ENCODE measurements around the gene DENND1A. TPM values are rescaled to one million over a fixed set of nuclear protein-coding genes. Genes with fewer than 3 reads are reported as not detected.

Gene DENND1A
- total RNA-seq, 1 donor from 2014 or later = 15.4 TPM

DNA sequence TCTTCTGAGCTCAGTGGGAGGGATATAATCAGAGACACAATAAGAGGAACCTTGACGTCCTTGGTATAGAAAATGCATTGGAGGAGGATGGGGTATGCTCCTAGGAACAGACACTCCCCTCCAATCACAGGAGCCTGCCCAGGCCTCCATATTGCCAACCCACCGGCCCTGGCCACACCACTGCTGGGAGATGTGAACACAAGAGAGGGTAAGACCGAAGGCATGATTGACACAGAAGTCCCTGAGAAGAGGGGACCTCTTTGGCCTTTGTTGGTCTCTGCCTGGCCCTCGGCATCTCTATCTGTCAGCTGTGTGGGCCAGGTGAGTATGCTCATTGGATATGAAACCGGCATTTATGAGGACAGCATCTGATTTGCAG lies 511.9 kb downstream of the DENND1A start:
- no peak for ATAC-seq
- H3K27me3 ChIP-seq = no peaks in the 10 kb centered on the region
- TF ChIP-seq, protein P1, sequence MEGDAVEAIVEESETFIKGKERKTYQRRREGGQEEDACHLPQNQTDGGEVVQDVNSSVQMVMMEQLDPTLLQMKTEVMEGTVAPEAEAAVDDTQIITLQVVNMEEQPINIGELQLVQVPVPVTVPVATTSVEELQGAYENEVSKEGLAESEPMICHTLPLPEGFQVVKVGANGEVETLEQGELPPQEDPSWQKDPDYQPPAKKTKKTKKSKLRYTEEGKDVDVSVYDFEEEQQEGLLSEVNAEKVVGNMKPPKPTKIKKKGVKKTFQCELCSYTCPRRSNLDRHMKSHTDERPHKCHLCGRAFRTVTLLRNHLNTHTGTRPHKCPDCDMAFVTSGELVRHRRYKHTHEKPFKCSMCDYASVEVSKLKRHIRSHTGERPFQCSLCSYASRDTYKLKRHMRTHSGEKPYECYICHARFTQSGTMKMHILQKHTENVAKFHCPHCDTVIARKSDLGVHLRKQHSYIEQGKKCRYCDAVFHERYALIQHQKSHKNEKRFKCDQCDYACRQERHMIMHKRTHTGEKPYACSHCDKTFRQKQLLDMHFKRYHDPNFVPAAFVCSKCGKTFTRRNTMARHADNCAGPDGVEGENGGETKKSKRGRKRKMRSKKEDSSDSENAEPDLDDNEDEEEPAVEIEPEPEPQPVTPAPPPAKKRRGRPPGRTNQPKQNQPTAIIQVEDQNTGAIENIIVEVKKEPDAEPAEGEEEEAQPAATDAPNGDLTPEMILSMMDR (IDR thresholded peaks at IDR 0.05) = no peak
- H3K4me1 ChIP-seq = no peaks in the 10 kb centered on the region
- H3K36me3 ChIP-seq = no peaks in the 10 kb centered on the region
- no peak overlapping the region for H3K27ac ChIP-seq
- peak; percentile 17 for DNase-seq
- H3K9me3 ChIP-seq = no peaks in the 10 kb centered on the region
- no peak overlapping the region for H3K4me3 ChIP-seq
- intact Hi-C loops (cut with DNase I) = no loop called here

DNA sequence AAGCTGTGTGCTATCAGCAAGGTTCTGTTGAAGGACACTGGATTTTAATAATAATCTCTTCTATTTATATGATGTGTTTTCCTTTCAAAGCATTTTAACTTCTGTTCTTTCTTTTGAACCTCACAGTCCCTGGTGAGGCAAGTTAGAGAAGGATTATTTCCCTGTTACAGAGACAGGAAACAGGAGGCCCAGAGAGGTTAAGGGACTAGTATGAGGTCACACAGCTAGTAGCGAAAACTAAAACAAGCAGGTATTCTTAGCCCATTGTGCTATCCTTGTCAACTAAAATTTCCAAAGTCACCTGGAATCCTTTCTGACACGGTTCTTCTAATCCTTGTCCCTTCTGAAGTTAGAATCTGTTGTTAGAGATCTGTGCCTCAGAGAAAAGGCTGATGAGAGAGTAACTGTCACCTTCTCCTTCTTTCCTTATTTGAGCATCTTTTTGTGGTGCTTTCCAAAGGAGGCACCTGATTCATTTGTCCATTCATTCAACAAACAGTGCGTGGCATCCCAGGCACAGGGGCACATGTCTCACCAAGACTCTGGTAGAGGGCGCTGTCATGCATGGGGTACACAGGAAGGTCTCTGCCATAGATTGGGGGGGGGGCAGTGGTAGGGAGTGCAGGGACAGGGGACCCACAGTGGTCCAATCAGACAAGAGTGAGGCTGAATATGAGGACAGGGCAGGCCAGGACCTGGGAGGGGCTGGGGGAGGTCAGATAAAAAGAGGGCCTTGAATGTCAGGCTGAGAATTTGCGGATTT lies 512.5 kb downstream of the DENND1A start:
- ATAC-seq (no peak), DNase-seq (peak; percentile 12)
- Histone ChIP-seq H3K27ac (no peak overlapping the region), H3K4me1 (no peaks in the 10 kb centered on the region), H3K9me3 (no peaks in the 10 kb centered on the region), H3K4me3 (no peak overlapping the region), H3K36me3 (no peaks in the 10 kb centered on the region), H3K27me3 (no peaks in the 10 kb centered on the region)
- TF ChIP-seq, protein P1 (IDR thresholded peaks at IDR 0.05) = no peak
- intact Hi-C loops (cut with DNase I) = no loop called here

DNA sequence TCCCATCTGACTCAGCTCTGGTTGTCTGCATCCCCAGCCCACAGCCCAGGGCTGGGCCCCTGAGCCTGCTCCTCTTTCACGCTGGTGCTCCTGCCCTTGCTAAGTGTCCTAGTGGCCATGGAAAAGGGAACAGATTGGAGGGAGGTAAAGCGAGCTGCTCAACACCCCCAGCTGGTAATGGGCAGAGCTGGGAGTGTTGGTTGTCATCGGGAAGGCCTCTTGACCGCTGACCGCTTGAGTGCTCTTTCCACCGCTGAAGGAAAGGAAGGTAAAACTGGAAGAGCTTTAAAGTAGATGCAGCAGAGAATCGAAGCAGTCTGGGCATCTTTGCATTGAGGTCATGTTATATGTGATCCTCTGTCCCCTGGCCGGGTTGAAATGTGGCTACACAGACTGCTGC lies 513.8 kb downstream of the DENND1A start:
- H3K9me3 ChIP-seq = no peaks in the 10 kb centered on the region

DNA sequence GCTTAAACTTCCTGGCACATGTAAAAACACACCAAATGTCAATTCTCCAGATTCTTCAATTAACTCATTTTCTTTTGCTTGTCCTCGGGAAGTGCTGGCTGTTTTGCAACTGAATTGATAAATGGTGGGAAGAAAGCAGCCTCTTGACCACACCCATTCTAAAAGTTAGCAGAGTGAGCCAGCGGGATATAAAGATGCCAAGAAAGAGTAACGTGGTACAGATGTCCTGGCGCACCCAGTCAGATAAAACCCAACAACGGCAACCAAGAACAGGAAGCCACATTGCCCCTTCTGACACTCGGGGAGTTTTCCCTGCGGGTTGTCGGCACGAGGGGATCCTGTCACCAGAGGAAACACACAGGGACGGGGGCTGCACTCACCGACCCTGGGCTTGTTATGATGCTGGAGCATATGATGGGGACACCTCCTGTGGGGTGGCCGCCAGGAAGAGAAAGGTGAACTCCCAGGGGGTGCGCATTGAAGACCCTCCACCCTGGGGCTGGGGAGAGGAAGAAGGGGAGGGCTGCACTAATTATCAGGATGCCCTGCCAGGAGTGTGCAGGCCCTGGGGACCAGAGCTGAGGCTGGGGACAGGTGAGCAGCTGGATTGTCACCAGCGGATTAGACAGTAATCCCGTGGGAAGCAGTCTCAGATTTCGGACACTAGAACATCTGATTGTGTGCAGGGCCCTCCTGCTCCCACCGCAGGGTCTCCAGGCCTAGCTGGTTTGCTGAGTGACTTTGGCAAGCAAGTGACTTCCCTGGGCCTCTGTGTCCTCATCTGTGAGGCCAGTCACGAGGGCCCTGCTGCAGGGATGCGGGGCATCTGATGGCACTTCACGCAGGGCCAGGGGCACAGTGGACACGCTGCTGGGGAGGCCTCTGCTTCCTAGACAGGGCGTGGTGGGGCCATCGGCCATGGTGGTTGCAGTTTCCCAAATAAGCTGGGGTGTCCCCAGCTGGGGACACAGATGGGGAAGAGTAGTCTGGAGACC lies 514.7 kb downstream of the DENND1A start:
- intact Hi-C loops (cut with DNase I) = no loop called here
- H3K4me3 ChIP-seq = no peak overlapping the region
- H3K4me1 ChIP-seq = no peaks in the 10 kb centered on the region
- DNase-seq = no peak
- no peak overlapping the region for H3K27ac ChIP-seq
- H3K36me3 ChIP-seq = no peaks in the 10 kb centered on the region
- TF ChIP-seq, protein P1 (IDR thresholded peaks at IDR 0.05) = no peak
- no peaks in the 10 kb centered on the region for H3K9me3 ChIP-seq
- no peaks in the 10 kb centered on the region for H3K27me3 ChIP-seq
- ATAC-seq = no peak

More for the DNA sequence above, 513.8 kb downstream of the DENND1A start:
- DNase-seq (peak; percentile 29), ATAC-seq (no peak)
- H3K4me1 ChIP-seq = no peaks in the 10 kb centered on the region
- H3K27ac ChIP-seq = no peak overlapping the region
- no peaks in the 10 kb centered on the region for H3K36me3 ChIP-seq
- no peaks in the 10 kb centered on the region for H3K27me3 ChIP-seq
- TF ChIP-seq, protein P1 (IDR thresholded peaks at IDR 0.05) = no peak
- intact Hi-C loops (cut with DNase I) = no loop called here
- H3K4me3 ChIP-seq = no peak overlapping the region

DNA sequence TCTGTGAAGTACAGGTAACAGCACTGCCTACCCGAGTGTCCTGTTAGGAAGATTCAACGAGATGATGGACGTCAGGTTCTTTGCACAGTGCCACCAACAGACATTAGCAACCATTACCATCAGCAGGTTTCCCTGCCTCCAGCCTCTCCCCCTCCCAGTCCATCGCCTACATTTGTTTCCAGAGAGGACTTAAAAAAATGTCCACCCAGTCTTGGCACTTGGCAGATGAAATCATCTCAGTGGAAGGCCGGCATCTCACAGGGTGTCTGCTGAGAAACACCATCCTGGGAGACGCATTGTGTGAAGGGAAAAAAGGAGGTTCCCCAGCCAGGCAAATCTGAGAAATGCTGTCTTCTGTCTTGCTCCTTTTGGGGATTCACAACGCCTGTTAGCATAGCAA lies 515.7 kb downstream of the DENND1A start:
- TF ChIP-seq, protein P1 (IDR thresholded peaks at IDR 0.05) = no peak

More for the DNA sequence above, 515.7 kb downstream of the DENND1A start:
- Histone ChIP-seq H3K4me1 (no peaks in the 10 kb centered on the region), H3K27me3 (no peaks in the 10 kb centered on the region), H3K9me3 (no peaks in the 10 kb centered on the region), H3K4me3 (no peak overlapping the region), H3K36me3 (no peaks in the 10 kb centered on the region), H3K27ac (no peak overlapping the region)
- intact Hi-C loops (cut with DNase I) = no loop called here
- no peak for DNase-seq
- ATAC-seq = no peak

All from upper lobe of right lung (tissue), 1 donor.